ENCODE results near the gene NSG1. TPM values are rescaled to one million over a fixed set of nuclear protein-coding genes. Genes with fewer than 3 reads are reported as not detected.

The NSG1 gene
- total and polyA plus RNA-seq, 2 of the 8 experiments (the other 6 are each of a cell fraction or from before 2014, with no cell fraction given) = 35.7 to 61.4 TPM

DNA sequence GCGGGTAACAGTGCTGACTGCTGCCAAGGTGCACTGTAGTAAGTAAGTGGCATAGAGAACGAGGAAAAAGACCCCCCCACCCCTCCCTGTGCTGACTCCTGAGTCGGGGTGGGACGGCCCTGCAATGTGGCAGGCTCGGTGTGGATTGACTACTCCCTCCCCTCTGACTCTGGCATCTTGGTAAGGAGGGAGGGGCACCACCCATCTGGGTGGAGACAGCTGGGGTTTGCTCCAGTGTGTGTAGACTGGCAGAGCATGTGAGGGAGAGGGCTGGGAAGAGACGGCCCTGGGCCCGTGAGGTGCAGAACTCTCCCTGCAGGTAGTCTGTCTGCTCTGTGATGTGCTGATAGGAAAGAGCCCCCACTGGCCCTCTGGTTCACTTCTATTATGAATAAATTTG lies 31.0 kb downstream of the NSG1 start:
- no peak overlapping the region for H3K23ac ChIP-seq (ENCODE audit: insufficient read length)
- H4K91ac ChIP-seq (replicated peaks; ENCODE audit: insufficient read length, low read length) = no peak overlapping the region
- no peak overlapping the region for H3K4ac ChIP-seq (replicated peaks; ENCODE audit: insufficient read length, low read depth, low read length)
- DNase-seq (ENCODE audit: low read depth in 1 of 2, low spot score in 2 of 2) = no peak
- no peak overlapping the region for H3K4me2 ChIP-seq (ENCODE audit: insufficient read depth in 1 of 2, low read depth in 2 of 2, low read length in 2 of 2)
- H4K5ac ChIP-seq (ENCODE audit: insufficient read length, low read depth, low read length) = no peak overlapping the region
- no peak overlapping the region for H2BK120ac ChIP-seq (replicated peaks; ENCODE audit: low read depth, low read length)
- no peaks in the 10 kb centered on the region for H3K23me2 ChIP-seq (ENCODE audit: low read depth, low read length)
- no peak overlapping the region for H2BK20ac ChIP-seq (ENCODE audit: low read length)
- peaks cover 4% of the 10 kb centered on the region in 2 experiments; a peak in 2 of 4 replicates for H3K9me3 ChIP-seq (ENCODE audit: insufficient read depth in 2 of 2, low read depth in 1 of 2, low read length in 1 of 2)
- H2AK5ac ChIP-seq (ENCODE audit: low read depth, low read length) = no peak overlapping the region
- FAIRE-seq = no peak
- no peak overlapping the region for H3K27ac ChIP-seq (ENCODE audit: low read depth, low read length)
- H2BK15ac ChIP-seq (ENCODE audit: low read length) = no peak overlapping the region
- 89% methylated on average over 3 of the region's 7 CpGs; no CpG with 5 or more reads in 1 of the 2 experiments for WGBS, 2 experiments (ENCODE audit: extremely low coverage in 1 of 2, insufficient coverage in 1 of 2, insufficient read length in 1 of 2, insufficient replicate concordance in 2 of 2, low coverage in 1 of 2, low lambda C conversion rate in 2 of 2, missing lambda C conversion rate in 1 of 2)
- peaks cover 0 to 2% (median under 1%) of the 10 kb centered on the region in 4 experiments; a peak in 4 of 7 replicates for H3K4me1 ChIP-seq (replicated peaks in 1 of 4; ENCODE audit: control insufficient read depth in 3 of 4, insufficient read depth in 4 of 4, low read length in 3 of 4)
- ChIA-PET POLR2A (ENCODE audit: partially characterized antibody) (interaction anchor here (0.6 kb wide), 1 partner anchor 457 kb away, joined by 3 read pairs; no protein-coding TSS in a partner anchor), CTCF (ENCODE audit: partially characterized antibody) (interaction anchor here (0.6 to 1.8 kb wide), 7 partner anchors 8 to 37 kb away, joined by 3 to 8 read pairs (median 4); no protein-coding TSS in a partner anchor)
- no peaks in the 10 kb centered on the region for H3K27me3 ChIP-seq (replicated peaks in 1 of 4; ENCODE audit: control insufficient read depth in 3 of 4, extremely low read depth in 1 of 4, insufficient read depth in 3 of 4, low read length in 3 of 4)
- peaks cover 3 to 19% (median 13%) of the 10 kb centered on the region in 4 experiments; a peak in 6 of 8 replicates for H3K36me3 ChIP-seq (ENCODE audit: control insufficient read depth in 2 of 4, insufficient read depth in 4 of 4, low read length in 3 of 4)
- no peak overlapping the region for H3K9ac ChIP-seq (replicated peaks in 1 of 4; ENCODE audit: extremely low read depth in 1 of 4, low read depth in 3 of 4, low read length in 3 of 4)
- H2BK5ac ChIP-seq (ENCODE audit: low read depth, low read length) = no peak overlapping the region
- no peaks in the 10 kb centered on the region for H3K79me2 ChIP-seq (ENCODE audit: control insufficient read depth in 1 of 2, insufficient read depth in 2 of 2, low read length in 2 of 2)
- no peak overlapping the region for H4K8ac ChIP-seq (ENCODE audit: extremely low read depth, insufficient read depth, low read length)
- no peak overlapping the region for H2AFZ ChIP-seq (ENCODE audit: low read length)
- H4K20me1 ChIP-seq (replicated peaks in 1 of 2; ENCODE audit: control insufficient read depth in 1 of 2, insufficient read depth in 2 of 2, low read length in 2 of 2) = peaks cover 0 to 3% of the 10 kb centered on the region in 2 experiments
- H2BK12ac ChIP-seq (ENCODE audit: low read depth, low read length) = no peak overlapping the region
- H3K79me1 ChIP-seq (ENCODE audit: low read depth, low read length) = no peaks in the 10 kb centered on the region; the same call in 1 of the 2 replicates
- H3K14ac ChIP-seq (ENCODE audit: insufficient read length) = no peak overlapping the region
- H3K56ac ChIP-seq (replicated peaks; ENCODE audit: insufficient read length, low read depth, low read length) = no peak overlapping the region
- no peak overlapping the region for H3K4me3 ChIP-seq (ENCODE audit: extremely low read depth in 1 of 4, insufficient read depth in 2 of 4, low read depth in 3 of 4, low read length in 4 of 4)
- no peak overlapping the region for H3K18ac ChIP-seq (ENCODE audit: extremely low read depth, low read length)
- TF ChIP-seq SRF (IDR thresholded peaks at IDR 0.05; ENCODE audit: low read depth, low read length) = no peak

Measured in H1 (cell line).